C4-2B (cell line): Measurements from ENCODE around the gene ANKH.
"Not testable (repeated sequence)": the region's sequence is repeated elsewhere in the genome, so short reads cannot be mapped to it uniquely, and the experiment has no call there.

Source experiments
- CTCF ChIP-seq: fragments of 450-650 bp; conservative IDR thresholded peaks from 2 replicates; pipeline ENCODE4 v1.5.1; 2017; ENCODE audit warnings: mild to moderate bottlenecking
- ZFX ChIP-seq: fragments of 450-650 bp; IDR thresholded peaks from 2 replicates; pipeline ENCODE4 v1.6.1; 2017

- TF ChIP-seq CTCF, ZFX: not testable (repeated sequence)
Measured at GRCh38 chr5:14797385-14797784, 74.2 kb downstream of the ANKH start.
